HepG2 (cell line): Measurements from ENCODE around the gene TMEM9. TPM values are rescaled to one million over a fixed set of nuclear protein-coding genes. Genes with fewer than 3 reads are reported as not detected.

Experiments
- ATAC-seq: fragments of 200-7000 bp; cut with Tn5 transposase; 3 replicates; pipeline ENCODE4 v1.9.1; 2020; ENCODE audit warnings: mild to moderate bottlenecking, moderate library complexity
- BruUV-seq: library from RNA; stranded (reverse); fragments of 400-500 nt; replicated peaks from 2 replicates; lab custom pipeline; 2021; lab: Mats Ljungman, UMichigan
- CTCF ChIA-PET: fragments of 300-600 bp; formaldehyde crosslinking; extraction: SDS; loops from one replicate; lab custom pipeline; 2021; ENCODE audit warnings: low total read pairs, inconsistent platforms, low intra/inter-chr PET ratio; lab: Yijun Ruan, JAX
- POLR2A ChIA-PET: fragments of 350-600 bp; sonication (Branson Sonifier 250); formaldehyde crosslinking; loops from one replicate; lab custom pipeline; 2020; ENCODE audit warnings: antibody characterized with exemption, inconsistent platforms; lab: Yijun Ruan, JAX
- DNase-seq: peaks from one replicate; pipeline ENCODE4 v3.0.0-alpha.2; 2015; ENCODE audit warnings: low spot score
- FAIRE-seq: peaks from 3 replicates; lab custom pipeline; 2011; peaks lifted over from hg19 to GRCh38; lab: Jason Lieb, UNC
- H2AFZ ChIP-seq: one replicate; pipeline ENCODE4 v1.6.1; 2011; ENCODE audit warnings: low read length, inconsistent platforms
- H3K27ac ChIP-seq: fragments of 300-600 bp; 3 replicates; pipeline ENCODE4 v1.8.0; 2011; ENCODE audit warnings: mixed run types, mild to moderate bottlenecking, mixed read lengths, low read length, inconsistent platforms; ENCODE audit not compliant: insufficient read depth; ENCODE audit errors: extremely low read length
- H3K27me3 ChIP-seq, 2 experiments: fragments of 200-600 bp in 1 of 2; 2 replicates in 1 of 2; 3 replicates in 1 of 2; pipeline versions ENCODE4 v1.6.0 to v1.8.0; 2011; ENCODE audit warnings: low read length in 2 of 2, mild to moderate bottlenecking in 2 of 2, moderate library complexity in 2 of 2, inconsistent platforms in 1 of 2; ENCODE audit not compliant: insufficient read depth in 2 of 2, control insufficient read depth in 1 of 2
- H3K36me3 ChIP-seq, 2 experiments: fragments of 200-600 bp in 1 of 2; replicated peaks in 1 of 2; 2 replicates in 1 of 2; 3 replicates in 1 of 2; pipeline versions ENCODE4 v1.5.1 to v1.8.0; 2011; ENCODE audit warnings: low read length in 2 of 2, inconsistent platforms in 1 of 2; ENCODE audit not compliant: insufficient read depth in 2 of 2, control insufficient read depth in 1 of 2
- H3K4me1 ChIP-seq: 2 replicates; pipeline ENCODE4 v1.5.1; 2012; ENCODE audit warnings: low read length, inconsistent platforms; ENCODE audit not compliant: insufficient read depth
- H3K4me2 ChIP-seq: 2 replicates; pipeline ENCODE4 v1.6.0; 2011; ENCODE audit warnings: low read depth, low read length, inconsistent platforms
- H3K4me3 ChIP-seq, 3 experiments: fragments of 200-600 bp in 1 of 3; sonication (generic), shearing (Covaris generic) in 1 of 3; replicated peaks in 1 of 3; 2 replicates each; pipeline ENCODE4 v1.5.1; 2011 to 2016; ENCODE audit warnings: low read length in 3 of 3, inconsistent platforms in 2 of 3, low read depth in 2 of 3, mild to moderate bottlenecking in 2 of 3, control low read depth in 1 of 3, mixed read lengths in 1 of 3; ENCODE audit not compliant: insufficient read depth in 1 of 3
- H3K79me2 ChIP-seq: one replicate; pipeline ENCODE4 v1.6.1; 2011; ENCODE audit warnings: low read length, inconsistent platforms; ENCODE audit not compliant: insufficient read depth
- H3K9ac ChIP-seq: 2 replicates; pipeline ENCODE4 v1.6.0; 2011; ENCODE audit warnings: mild to moderate bottlenecking, low read depth, low read length, inconsistent platforms; ENCODE audit not compliant: insufficient read depth
- H3K9me3 ChIP-seq: 2 replicates; pipeline ENCODE4 v1.5.1; 2012; ENCODE audit warnings: mild to moderate bottlenecking, low read length
- H4K20me1 ChIP-seq: 2 replicates; pipeline ENCODE4 v1.6.0; 2011; ENCODE audit warnings: inconsistent platforms, mild to moderate bottlenecking, low read length, moderate library complexity; ENCODE audit not compliant: insufficient read depth
- IRF9 ChIP-seq: sonication (generic); formaldehyde crosslinking; IDR thresholded peaks from 2 replicates; pipeline ENCODE4 v1.8.0; 2022; ENCODE audit warnings: missing genetic modification reagents, mild to moderate bottlenecking, borderline replicate concordance
- KDM4B ChIP-seq: sonication (generic); formaldehyde crosslinking; IDR thresholded peaks from 2 replicates; pipeline ENCODE4 v1.4.0; 2020; ENCODE audit warnings: missing genetic modification reagents
- ZBTB4 ChIP-seq: sonication (generic); formaldehyde crosslinking; IDR thresholded peaks from 2 replicates; pipeline ENCODE4 v1.4.0; 2020; ENCODE audit warnings: missing genetic modification reagents, mild to moderate bottlenecking, borderline replicate concordance
- ZNF296 ChIP-seq: sonication (generic); formaldehyde crosslinking; conservative IDR thresholded peaks from 2 replicates; pipeline ENCODE4 v1.5.0; 2020; ENCODE audit warnings: mild to moderate bottlenecking, missing genetic modification reagents
- ZNF407 ChIP-seq: sonication (generic); formaldehyde crosslinking; IDR thresholded peaks from one replicate; pipeline ENCODE4 v1.5.1; 2020; ENCODE audit warnings: mild to moderate bottlenecking, missing genetic modification reagents; ENCODE audit errors: not compliant biosample characterization
- ZNF552 ChIP-seq: sonication (generic); formaldehyde crosslinking; IDR thresholded peaks from 2 replicates; pipeline ENCODE4 v1.9.0; 2022; ENCODE audit warnings: missing genetic modification reagents, mild to moderate bottlenecking, borderline replicate concordance
- ZSCAN31 ChIP-seq: sonication (generic); formaldehyde crosslinking; IDR thresholded peaks from 2 replicates; pipeline ENCODE4 v1.5.0; 2020; ENCODE audit warnings: low read depth, mild to moderate bottlenecking, missing genetic modification reagents
- WGBS: methylation state at CpG from one replicate; pipeline ENCODE4 v1.1.6; 2017; ENCODE audit warnings: low lambda C conversion rate; 5-methylcytosine and 5-hydroxymethylcytosine counted together
- in situ Hi-C: cut with HindIII; loops from 2 replicates; pipeline ENCODE4 v1.10.0; 2017; ENCODE audit warnings: low pct_unique_long_range_greater_than_20kb; ENCODE audit not compliant: extremely low pct_ligation_motif_present
- intact Hi-C: fragments of 100-400 bp; cut with micrococcal nuclease; formaldehyde crosslinking; loops from one replicate; pipeline ENCODE4 v1.10.0; 2022; ENCODE audit not compliant: unreplicated experiment
- polyA plus RNA-seq, 8 experiments: library from polyadenylated mRNA; depleted of rRNA in 3 of 8; stranded (reverse) in 7 of 8; unstranded in 1 of 8; fragments of >200 nt; fragmentation: Illumina TruSeq in 4 of 8; extraction: Trizol in 4 of 8; gene quantifications; 2 replicates each; pipeline versions ENCODE4 v1.2.1 to v1.2.3, GENCODE V29; 2011 to 2016; ENCODE audit warnings: low read depth in 4 of 8, missing spikeins in 1 of 8, mixed read lengths in 1 of 8; ENCODE audit not compliant: insufficient read depth in 1 of 8
- total RNA-seq, 5 experiments: library from RNA; depleted of rRNA; stranded (reverse); fragments of >200 nt; fragmentation: Illumina TruSeq; extraction: Trizol; gene quantifications; 2 replicates each; pipeline ENCODE4 v1.2.3, GENCODE V29; 2016; ENCODE audit warnings: low read depth in 1 of 5

The TMEM9 gene
- total and polyA plus RNA-seq, 2 of the 13 experiments (the other 11 are each of a cell fraction or from before 2014, with no cell fraction given): 60.9 to 102 TPM

- POLR2A ChIA-PET: interaction anchor here (1.5 to 1.6 kb wide), 2 partner anchors 22 to 279 kb away, joined by 4 to 10 read pairs; partner anchors contain the start of gene TMEM9
- Histone ChIP-seq H3K27ac (no peak overlapping the region), H4K20me1 (no peaks in the 10 kb centered on the region), H2AFZ (no peak overlapping the region)
- TF ChIP-seq IRF9 (CRISPR knock-in tag) (no peak), ZNF407 (CRISPR knock-in tag) (no peak), ZBTB4 (no peak), ZSCAN31 (CRISPR knock-in tag) (no peak), KDM4B (CRISPR knock-in tag) (no peak), ZNF552 (no peak), ZNF296 (CRISPR knock-in tag) (no peak)
- TF ChIP-seq, all 625 proteins: peak for 0
- Histone ChIP-seq H3K4me1 (peaks cover 71% of the 10 kb centered on the region), H3K36me3 (no peaks in the 10 kb centered on the region), H3K9me3 (no peaks in the 10 kb centered on the region), H3K9ac (no peak overlapping the region), H3K27me3 (peaks cover 0 to 10% of the 10 kb centered on the region in 2 experiments; a peak in 1 of 5 replicates), H3K4me2 (peak overlapping the region; percentile 65), H3K4me3 (no peak overlapping the region), H3K79me2 (no peaks in the 10 kb centered on the region)
- CTCF ChIA-PET: no interaction called here
- no peak for DNase-seq
- intact Hi-C loops (no loop called here), in situ Hi-C loops (no loop called here)
- FAIRE-seq: no peak
- no TSS peak for BruUV-seq
- 79% methylated on average over 4 of the region's 7 CpGs for WGBS
- no peak for ATAC-seq
Observed at GRCh38 chr1:201175820-201176500, 21.7 kb upstream of the TMEM9 start.
